GM18526 (cell line): ENCODE results near the gene POLR3K.

ENCODE experiments used
- POLR2A ChIP-seq: IDR thresholded peaks from 3 replicates; pipeline ENCODE4 v1.6.1; 2011; ENCODE audit not compliant: insufficient read length; ENCODE audit errors: extremely low read depth

POLR3K gene

GRCh38 chr16:72561-73548 is 19.4 kb upstream of the POLR3K start, which contains the start of gene RHBDF1:
Gene RHBDF1 (minus strand): TSS chr16:72631. CDS start chr16:65015, 7,616 bp downstream.
- no peak for TF ChIP-seq POLR2A

GRCh38 chr16:71540-72401 is 18.4 kb upstream of the POLR3K start:
- TF ChIP-seq POLR2A: no peak

- no peak for TF ChIP-seq POLR2A
Measured at GRCh38 chr16:71210-71539, 17.8 kb upstream of the POLR3K start.

GRCh38 chr16:69181-69580 is 15.8 kb upstream of the POLR3K start:
- no peak for TF ChIP-seq POLR2A

GRCh38 chr16:67884-68789 is 14.7 kb upstream of the POLR3K start:
- no peak for TF ChIP-seq POLR2A

GRCh38 chr16:67183-67791 is 13.9 kb upstream of the POLR3K start:
- no peak for TF ChIP-seq POLR2A

GRCh38 chr16:66309-67182 is 13.1 kb upstream of the POLR3K start:
- no peak for TF ChIP-seq POLR2A

GRCh38 chr16:65745-66144 is 12.3 kb upstream of the POLR3K start:
- TF ChIP-seq POLR2A: no peak

- no peak for TF ChIP-seq POLR2A
Measured at GRCh38 chr16:64914-65255, 11.5 kb upstream of the POLR3K start.

- no peak for TF ChIP-seq POLR2A
Measured at GRCh38 chr16:63998-64913, 10.8 kb upstream of the POLR3K start.

GRCh38 chr16:63466-63865 is 10.1 kb upstream of the POLR3K start:
- no peak for TF ChIP-seq POLR2A

- no peak for TF ChIP-seq POLR2A
Measured at GRCh38 chr16:62968-63391, 9.6 kb upstream of the POLR3K start.
